ENCODE results near the gene PRR5L.
"Not testable (repeated sequence)": the region's sequence is repeated elsewhere in the genome, so short reads cannot be mapped to it uniquely, and the experiment has no call there.

DNA sequence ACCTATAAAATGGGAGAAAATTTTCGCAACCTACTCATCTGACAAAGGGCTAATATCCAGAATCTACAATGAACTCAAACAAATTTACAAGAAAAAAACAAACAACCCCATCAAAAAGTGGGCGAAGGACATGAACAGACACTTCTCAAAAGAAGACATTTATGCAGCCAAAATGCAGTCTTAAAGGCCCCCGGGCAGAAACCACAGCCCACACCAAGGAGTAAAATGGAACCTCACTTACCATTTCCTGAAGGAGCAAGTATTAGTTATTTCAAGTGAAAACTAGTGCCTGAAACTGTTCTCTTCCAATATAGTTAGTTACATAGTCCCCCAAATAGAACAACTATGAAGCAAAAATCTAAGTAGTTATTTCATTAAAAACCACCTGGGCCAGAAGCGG is 187.0 kb downstream of the PRR5L start:
- not testable (repeated sequence) for TF ChIP-seq POLR2AphosphoS5 (IDR thresholded peaks at IDR 0.05; ENCODE audit: low read depth); CREB1 (CRISPR knock-in tag; IDR thresholded peaks at IDR 0.05; ENCODE audit: low read depth); EZH2 (IDR thresholded peaks at IDR 0.05; ENCODE audit: low read depth, unreplicated experiment); CTCF (conservative IDR thresholded peaks at IDR 0.05; ENCODE audit: low read depth in 2 of 2)

Data from GM23338 (cell line).